ENCODE measurements around the gene NPHP4. TPM values are rescaled to one million over a fixed set of nuclear protein-coding genes. Genes with fewer than 3 reads are reported as not detected.

Gene NPHP4
- 10 to 100 TPM in 1 of 2 donors, 1 to 10 TPM in 1; 8.9 to 10.7 TPM for total RNA-seq

DNA sequence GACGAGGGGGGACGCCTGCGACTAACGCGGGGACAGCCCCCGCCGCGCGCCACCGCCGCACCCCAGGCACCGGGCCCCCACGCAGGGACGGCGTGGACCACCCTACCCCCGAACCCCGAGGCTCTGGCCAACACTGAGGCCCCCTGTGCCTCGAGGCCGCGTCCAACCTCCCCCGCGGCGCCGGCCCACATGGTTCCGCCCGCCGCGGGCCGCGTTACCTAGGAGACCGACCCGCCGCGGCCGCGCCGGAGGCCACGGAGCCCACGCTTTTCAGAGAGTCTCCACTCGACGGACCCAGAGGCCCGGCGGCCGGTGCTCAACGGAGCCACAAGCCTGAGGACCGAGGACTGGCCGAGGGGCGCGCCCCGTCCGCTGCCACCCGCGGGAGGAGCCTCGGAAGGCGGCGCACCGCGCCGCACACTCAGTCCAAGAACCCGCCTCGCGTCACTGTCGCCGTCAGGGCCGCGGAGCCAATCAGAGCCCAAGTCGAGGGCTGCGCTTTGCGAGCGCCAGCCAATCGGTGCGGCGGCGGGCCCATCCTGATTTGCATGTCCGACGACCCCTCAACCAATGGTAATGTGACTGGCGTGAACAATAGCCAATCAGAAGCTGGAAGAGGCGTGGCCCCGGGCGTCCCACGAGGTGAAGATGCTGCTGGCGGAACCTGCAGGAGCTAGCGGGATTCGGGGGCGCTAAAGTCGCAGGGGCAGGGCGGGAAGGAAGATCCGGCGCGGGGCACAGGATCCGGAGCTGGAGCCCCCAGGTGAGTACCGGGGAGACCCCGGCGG lies at the start of gene NPHP4:
Gene NPHP4, minus strand, starts transcription at position 400 of the 788 bp plus-strand sequence. CDS start 6,136 bp downstream, outside the sequence.

Small RNAs within 50 kb of the gene (small RNA-seq; reads per million reads assigned to genes)
- 0 reads per million in 2 donors for gene MIR4689

Other genes starting within 250 kb of the NPHP4 start
- 100 to 1,000 TPM; 212 to 224 TPM for gene KCNAB2, start 53.5 kb upstream of the NPHP4 start, total RNA-seq
- under 1 TPM in 1 of 2 donors, not detected in 1; under 0.01 TPM for gene CHD5, start 187.9 kb upstream of the NPHP4 start, total RNA-seq
- 10 to 100 TPM; 42.7 to 83.9 TPM for gene RPL22, start 207.2 kb upstream of the NPHP4 start, total RNA-seq
- gene RNF207, start 213.7 kb upstream of the NPHP4 start, total RNA-seq = 10 to 100 TPM; 10.7 to 12.4 TPM
- gene ICMT, start 243.5 kb upstream of the NPHP4 start, total RNA-seq = 10 to 100 TPM; 58.8 to 86.6 TPM